ENCODE measurements around the gene TMEM182.

The TMEM182 gene

GRCh38 chr2:102758439-102758838 lies 3.4 kb upstream of the TMEM182 start:
- ChIA-PET CTCF (interaction anchor here (1.0 to 1.9 kb wide), 6 partner anchors 9 to 285 kb away, joined by 3 to 7 read pairs (median 3); partner anchors contain the start of gene SLC9A4), POLR2A (no interaction called here)
- DNase-seq (ENCODE audit: extremely low spot score): no peak
- TF ChIP-seq CTCF (IDR thresholded peaks at IDR 0.05; ENCODE audit: control extremely low read depth, extremely low read depth, low read depth, missing control alignments): no peak

GRCh38 chr2:102764083-102764482 lies 2.3 kb downstream of the TMEM182 start:
- ChIA-PET CTCF (interaction anchor here (1.1 to 6.8 kb wide), 3 partner anchors 9 to 14 kb away, joined by 3 to 93 read pairs (median 5); no protein-coding TSS in a partner anchor), POLR2A (no interaction called here)
- TF ChIP-seq CTCF (IDR thresholded peaks at IDR 0.05; ENCODE audit: control extremely low read depth, extremely low read depth, low read depth, missing control alignments): no peak
- no peak for DNase-seq (ENCODE audit: extremely low spot score)

- DNase-seq (ENCODE audit: extremely low spot score): no peak
- no peak for TF ChIP-seq CTCF (IDR thresholded peaks at IDR 0.05; ENCODE audit: control extremely low read depth, extremely low read depth, low read depth, missing control alignments)
- POLR2A ChIA-PET: no interaction called here
- CTCF ChIA-PET: interaction anchor here (0.8 to 6.8 kb wide), 2 partner anchors 13 to 43 kb away, joined by 3 to 93 read pairs; no protein-coding TSS in a partner anchor
Measured at GRCh38 chr2:102765061-102765460, 3.2 kb downstream of the TMEM182 start.

- ChIA-PET CTCF (interaction anchor here (1.2 to 2.5 kb wide), 5 partner anchors 13 to 33 kb away, joined by 3 to 11 read pairs (median 4); no protein-coding TSS in a partner anchor), POLR2A (no interaction called here)
- TF ChIP-seq CTCF (IDR thresholded peaks at IDR 0.05; ENCODE audit: control extremely low read depth, extremely low read depth, low read depth, missing control alignments): no peak
- DNase-seq (ENCODE audit: extremely low spot score): no peak
Measured at GRCh38 chr2:102768253-102768652, 6.4 kb downstream of the TMEM182 start.

- POLR2A ChIA-PET: no interaction called here
- no peak for DNase-seq (ENCODE audit: extremely low spot score)
- no peak for TF ChIP-seq CTCF (IDR thresholded peaks at IDR 0.05; ENCODE audit: control extremely low read depth, extremely low read depth, low read depth, missing control alignments)
- CTCF ChIA-PET: interaction anchor here (1.5 to 2.5 kb wide), 3 partner anchors 14 to 28 kb away, joined by 3 to 11 read pairs (median 9); no protein-coding TSS in a partner anchor
Measured at GRCh38 chr2:102768892-102769291, 7.1 kb downstream of the TMEM182 start.

GRCh38 chr2:102770506-102770905 lies 8.7 kb downstream of the TMEM182 start:
- no peak for TF ChIP-seq CTCF (IDR thresholded peaks at IDR 0.05; ENCODE audit: control extremely low read depth, extremely low read depth, low read depth, missing control alignments)
- ChIA-PET CTCF (interaction anchor here (0.7 to 3.5 kb wide), 4 partner anchors 9 to 155 kb away, joined by 3 to 20 read pairs (median 4); partner anchors contain the start of gene TMEM182), POLR2A (no interaction called here)
- DNase-seq (ENCODE audit: extremely low spot score): no peak
